Pancreas (tissue), 10 donors: ENCODE measurements around the gene LCE2C. TPM values are rescaled to one million over a fixed set of nuclear protein-coding genes. Genes with fewer than 3 reads are reported as not detected.

Experiments used
- ATAC-seq, 4 donors: fragments of 200-7000 bp; cut with Tn5 transposase; one replicate each; pipeline versions ENCODE4 v1.8.0 to v1.9.1; 2020; ENCODE audit warnings: mild to moderate bottlenecking in 4 of 4, moderate library complexity in 4 of 4
- DNase-seq, 6 donors: peaks; one replicate each; pipeline ENCODE4 v3.0.0-alpha.2; 2020
- FAIRE-seq: peaks from 2 replicates; lab custom pipeline; 2012; peaks lifted over from hg19 to GRCh38; lab: Jason Lieb, UNC
- H3K27ac ChIP-seq, 4 donors: fragments of 200-600 bp; sonication (generic); 1 replicate in 3 of 4; 2 replicates in 1 of 4; pipeline versions ENCODE4 v1.5.0 to v1.8.0; 2020
- H3K27me3 ChIP-seq, 4 donors: fragments of 200-600 bp; one replicate each; pipeline ENCODE4 v1.8.0; 2021
- H3K36me3 ChIP-seq, 3 donors: fragments of 200-600 bp; sonication (generic) in 1 of 3; one replicate each; pipeline versions ENCODE4 v1.5.0 to v1.8.0; 2020 to 2021
- H3K4me1 ChIP-seq, 3 donors: fragments of 200-600 bp; one replicate each; pipeline ENCODE4 v1.8.0; 2021
- H3K4me3 ChIP-seq, 4 donors: fragments of 200-600 bp; sonication (generic) in 2 of 4; one replicate each; pipeline versions ENCODE4 v1.5.0 to v1.8.0; 2020 to 2021
- H3K9me3 ChIP-seq, 4 donors: fragments of 200-600 bp; one replicate each; pipeline ENCODE4 v1.8.0; 2021
- WGBS, 2 donors: extraction: QIAGEN DNeasy Blood & Tissue Kit; methylation state at CpG; one replicate each; pipeline ENCODE4 v1.1.7; 2013; 5-methylcytosine and 5-hydroxymethylcytosine counted together
- intact Hi-C, 3 donors: fragments of 100-400 bp; cut with DNase I; formaldehyde crosslinking; loops; one replicate each; pipeline versions ENCODE4 v1.11.1 to v1.14.2; 2022
- polyA plus RNA-seq, 2 donors: library from polyadenylated mRNA; stranded (reverse); fragments of 200-250 nt; gene quantifications; one replicate each; pipeline ENCODE4 v1.2.3, GENCODE V29; 2013
- total RNA-seq, 6 donors: library from RNA; stranded (reverse); fragmentation: NEBNext Ultra II Directional in 4 of 6; extraction: Animal tissue kit (Norgen Biotek cat#: 25700) in 4 of 6; gene quantifications; one replicate each; pipeline versions ENCODE4 v1.2.1 to v1.2.4, GENCODE V29; 2021 to 2023
- TF ChIP-seq, protein P1 (sequence below), 4 donors: fragments of 200-600 bp; sonication (generic) in 3 of 4; IDR thresholded peaks; one replicate each; pipeline versions ENCODE4 v1.5.0 to v1.8.0; 2021; ENCODE audit warnings: antibody characterized with exemption in 4 of 4
- donor health status: healthy with polysubstance abuse.
- donor health status: DM: no; HTN: no; CAD: no; lungs with moderate emphysema.
- donor health status: DM: no; HTN: no; CAD: no.
- donor health status: control.
- donor health status: control.
- donor health status: Bipolar disorder and iron deficiency.
- donor health status: DM: yes; HTN: yes; CAD: no.
- donor health status: DM: no; HTN: no; CAD: no.
- donor health status: DM: no; HTN: no; CAD: no.
- donor health status: DM: yes; HTN: yes; CAD: no.

LCE2C gene
- total and polyA plus RNA-seq, 8 donors = not detected

DNA sequence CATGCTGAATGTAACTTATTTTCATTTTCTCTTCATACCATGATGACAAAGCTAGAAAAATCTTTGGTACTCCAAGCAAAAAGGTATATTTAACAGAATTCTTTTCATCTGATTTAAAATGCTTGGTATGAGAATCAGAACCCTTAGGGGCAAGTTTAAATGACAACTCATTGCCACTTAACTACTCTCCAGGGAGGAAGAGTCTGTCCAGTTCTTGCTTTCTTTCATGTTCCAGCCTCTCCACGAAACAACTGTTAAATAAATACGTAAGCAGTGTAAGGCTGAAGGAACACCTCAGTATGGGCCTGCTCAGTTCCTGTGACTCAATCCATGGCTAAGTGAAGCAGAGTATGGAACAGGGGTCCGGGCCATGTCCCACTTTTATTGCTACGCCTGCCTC is 24.7 kb downstream of the LCE2C start:
- TF ChIP-seq, protein P1, sequence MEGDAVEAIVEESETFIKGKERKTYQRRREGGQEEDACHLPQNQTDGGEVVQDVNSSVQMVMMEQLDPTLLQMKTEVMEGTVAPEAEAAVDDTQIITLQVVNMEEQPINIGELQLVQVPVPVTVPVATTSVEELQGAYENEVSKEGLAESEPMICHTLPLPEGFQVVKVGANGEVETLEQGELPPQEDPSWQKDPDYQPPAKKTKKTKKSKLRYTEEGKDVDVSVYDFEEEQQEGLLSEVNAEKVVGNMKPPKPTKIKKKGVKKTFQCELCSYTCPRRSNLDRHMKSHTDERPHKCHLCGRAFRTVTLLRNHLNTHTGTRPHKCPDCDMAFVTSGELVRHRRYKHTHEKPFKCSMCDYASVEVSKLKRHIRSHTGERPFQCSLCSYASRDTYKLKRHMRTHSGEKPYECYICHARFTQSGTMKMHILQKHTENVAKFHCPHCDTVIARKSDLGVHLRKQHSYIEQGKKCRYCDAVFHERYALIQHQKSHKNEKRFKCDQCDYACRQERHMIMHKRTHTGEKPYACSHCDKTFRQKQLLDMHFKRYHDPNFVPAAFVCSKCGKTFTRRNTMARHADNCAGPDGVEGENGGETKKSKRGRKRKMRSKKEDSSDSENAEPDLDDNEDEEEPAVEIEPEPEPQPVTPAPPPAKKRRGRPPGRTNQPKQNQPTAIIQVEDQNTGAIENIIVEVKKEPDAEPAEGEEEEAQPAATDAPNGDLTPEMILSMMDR (IDR thresholded peaks at IDR 0.05) = no peak
- intact Hi-C loops = no loop called here
- 70 to 71% methylated on average over 4 of the region's 4 CpGs for WGBS, 2 donors
- Histone ChIP-seq H3K27me3 (no peaks in the 10 kb centered on the region), H3K27ac (no peak overlapping the region), H3K4me3 (no peak overlapping the region), H3K9me3 (no peaks in the 10 kb centered on the region), H3K36me3 (no peaks in the 10 kb centered on the region), H3K4me1 (no peaks in the 10 kb centered on the region)
- DNase-seq (no peak), ATAC-seq (no peak), FAIRE-seq (no peak)

DNA sequence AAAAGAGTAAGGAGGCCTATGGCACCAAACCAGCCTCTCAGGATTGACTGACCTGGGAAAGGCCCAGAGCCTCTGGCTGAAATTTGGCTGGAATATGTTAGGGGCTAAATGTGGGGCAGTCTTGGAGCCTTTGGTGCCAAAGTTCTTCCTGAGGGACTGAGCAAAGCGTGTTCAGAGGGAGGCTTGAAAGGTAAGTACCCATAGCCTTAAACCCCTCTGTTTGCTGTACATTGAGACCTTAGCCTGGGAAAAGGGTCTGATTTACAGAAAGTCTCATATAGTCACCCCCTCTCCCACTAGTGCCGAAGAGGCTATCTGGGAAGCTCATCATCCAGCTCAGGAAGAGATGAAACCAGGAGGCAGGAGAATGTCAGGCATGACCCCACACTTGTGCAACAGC is 32.8 kb downstream of the LCE2C start, which contains the start of gene LCE4A:
LCE4A (plus strand) TSS at position 301 of the 400 bp plus-strand sequence. CDS start 916 bp downstream, outside the sequence.
- Histone ChIP-seq H3K9me3 (no peaks in the 10 kb centered on the region), H3K27me3 (no peaks in the 10 kb centered on the region), H3K36me3 (no peaks in the 10 kb centered on the region), H3K27ac (no peak within 1 kb of the TSS), H3K4me1 (no peaks in the 10 kb centered on the region), H3K4me3 (no peak within 1 kb of the TSS)
- WGBS, 2 donors = 82 to 83% methylated on average over 2 of the region's 2 CpGs
- FAIRE-seq (no peak), DNase-seq (no peak), ATAC-seq (no peak)
- TF ChIP-seq, protein P1 (IDR thresholded peaks at IDR 0.05) = no peak
- intact Hi-C loops = no loop called here

DNA sequence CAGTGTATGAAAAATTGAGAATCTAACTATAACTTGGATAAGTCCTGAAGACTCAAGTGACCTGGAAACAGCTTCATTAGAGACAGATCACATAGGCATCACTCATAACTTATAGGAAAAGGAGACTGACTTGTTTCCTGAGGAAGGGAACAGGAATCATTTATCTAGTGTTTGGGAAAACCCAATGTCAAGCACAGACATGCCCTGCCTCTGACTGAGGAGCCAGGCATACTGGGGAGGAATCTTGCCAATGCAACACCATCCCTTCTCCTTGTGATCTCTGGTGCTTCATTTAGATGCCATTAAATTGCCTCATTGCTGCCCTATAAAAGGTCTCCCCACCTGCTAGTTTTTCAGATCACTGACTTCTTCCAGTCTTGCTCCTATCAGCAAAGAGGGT is 43.2 kb downstream of the LCE2C start:
- Histone ChIP-seq H3K27ac (no peak overlapping the region), H3K9me3 (no peaks in the 10 kb centered on the region), H3K36me3 (no peaks in the 10 kb centered on the region), H3K4me3 (no peak overlapping the region), H3K27me3 (no peaks in the 10 kb centered on the region), H3K4me1 (no peaks in the 10 kb centered on the region)
- FAIRE-seq (no peak), DNase-seq (no peak), ATAC-seq (no peak)
- TF ChIP-seq, protein P1 (IDR thresholded peaks at IDR 0.05) = no peak
- intact Hi-C loops = no loop called here

DNA sequence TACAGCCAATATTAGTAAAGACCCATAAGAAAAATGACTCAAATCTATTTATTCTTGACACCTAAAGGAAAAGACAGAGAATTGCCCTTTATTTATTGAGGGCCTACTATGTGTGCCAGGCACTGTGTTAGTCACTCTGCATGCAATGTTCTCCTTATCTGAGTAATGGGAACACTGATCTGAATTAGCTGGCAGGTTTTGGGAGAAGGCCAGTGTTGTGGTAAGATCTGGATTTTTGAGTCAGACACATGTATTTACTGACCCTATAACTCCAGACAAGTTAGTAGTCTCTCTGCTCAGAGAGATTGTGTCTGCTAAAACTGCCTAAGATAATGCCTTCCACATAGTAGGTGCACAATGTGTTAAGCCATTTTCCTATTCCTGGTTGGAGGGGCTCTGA is 50.2 kb downstream of the LCE2C start:
- H3K4me3 ChIP-seq = no peak overlapping the region
- TF ChIP-seq, protein P1 (IDR thresholded peaks at IDR 0.05) = no peak
- no peak for FAIRE-seq
- H3K36me3 ChIP-seq = no peaks in the 10 kb centered on the region
- no peaks in the 10 kb centered on the region for H3K9me3 ChIP-seq
- intact Hi-C loops = no loop called here
- no peak for DNase-seq
- no peak overlapping the region for H3K27ac ChIP-seq
- H3K4me1 ChIP-seq = no peaks in the 10 kb centered on the region
- ATAC-seq = no peak
- no peaks in the 10 kb centered on the region for H3K27me3 ChIP-seq

Other genes with a start within 250 kb of the LCE2C start
- gene LCE5A, start 164.5 kb upstream of the LCE2C start, total RNA-seq = not detected
- not detected for gene LCE5A, start 164.5 kb upstream of the LCE2C start, polyA plus RNA-seq
- not detected for gene CRCT1, start 160.8 kb upstream of the LCE2C start, total RNA-seq
- gene CRCT1, start 160.8 kb upstream of the LCE2C start, polyA plus RNA-seq = under 1 TPM in 1 of 2 donors, not detected in 1; 0.30 TPM
- gene LCE3E, start 108.5 kb upstream of the LCE2C start, total RNA-seq = not detected
- not detected for gene LCE3E, start 108.5 kb upstream of the LCE2C start, polyA plus RNA-seq
- not detected for gene LCE3D, start 94.8 kb upstream of the LCE2C start, total RNA-seq
- gene LCE3D, start 94.8 kb upstream of the LCE2C start, polyA plus RNA-seq = not detected
- gene LCE3C, start 75.0 kb upstream of the LCE2C start, total RNA-seq = not detected
- not detected for gene LCE3C, start 75.0 kb upstream of the LCE2C start, polyA plus RNA-seq
- not detected for gene LCE3B, start 61.5 kb upstream of the LCE2C start, total RNA-seq
- not detected for gene LCE3B, start 61.5 kb upstream of the LCE2C start, polyA plus RNA-seq
- not detected for gene LCE3A, start 52.2 kb upstream of the LCE2C start, total RNA-seq
- gene LCE3A, start 52.2 kb upstream of the LCE2C start, polyA plus RNA-seq = not detected
- gene LCE2D, start 11.9 kb upstream of the LCE2C start, total RNA-seq = not detected
- gene LCE2D, start 11.9 kb upstream of the LCE2C start, polyA plus RNA-seq = not detected
- gene LCE2B, start 10.8 kb downstream of the LCE2C start, total RNA-seq = not detected
- gene LCE2B, start 10.8 kb downstream of the LCE2C start, polyA plus RNA-seq = not detected
- not detected for gene LCE2A, start 23.1 kb downstream of the LCE2C start, total RNA-seq
- not detected for gene LCE2A, start 23.1 kb downstream of the LCE2C start, polyA plus RNA-seq
- gene LCE4A, start 32.9 kb downstream of the LCE2C start, total RNA-seq = not detected
- gene LCE4A, start 32.9 kb downstream of the LCE2C start, polyA plus RNA-seq = not detected
- gene KPRP, start 82.7 kb downstream of the LCE2C start, total RNA-seq = not detected
- gene KPRP, start 82.7 kb downstream of the LCE2C start, polyA plus RNA-seq = not detected
- not detected for gene LCE1F, start 99.9 kb downstream of the LCE2C start, total RNA-seq
- gene LCE1F, start 99.9 kb downstream of the LCE2C start, polyA plus RNA-seq = not detected
- not detected for gene LCE1E, start 111.0 kb downstream of the LCE2C start, total RNA-seq
- not detected for gene LCE1E, start 111.0 kb downstream of the LCE2C start, polyA plus RNA-seq
- gene LCE1D, start 121.4 kb downstream of the LCE2C start, total RNA-seq = not detected
- gene LCE1D, start 121.4 kb downstream of the LCE2C start, polyA plus RNA-seq = not detected
- not detected for gene LCE1C, start 131.4 kb downstream of the LCE2C start, total RNA-seq
- gene LCE1C, start 131.4 kb downstream of the LCE2C start, polyA plus RNA-seq = not detected
- not detected for gene LCE1B, start 136.7 kb downstream of the LCE2C start, total RNA-seq
- not detected for gene LCE1B, start 136.7 kb downstream of the LCE2C start, polyA plus RNA-seq
- gene LCE1A, start 152.2 kb downstream of the LCE2C start, total RNA-seq = not detected
- gene LCE1A, start 152.2 kb downstream of the LCE2C start, polyA plus RNA-seq = not detected
- not detected for gene LCE6A, start 167.6 kb downstream of the LCE2C start, total RNA-seq
- gene LCE6A, start 167.6 kb downstream of the LCE2C start, polyA plus RNA-seq = not detected
- not detected for gene LCE7A, start 184.7 kb downstream of the LCE2C start, total RNA-seq
- not detected for gene LCE7A, start 184.7 kb downstream of the LCE2C start, polyA plus RNA-seq
- gene SMCP, start 203.0 kb downstream of the LCE2C start, total RNA-seq = not detected
- not detected for gene SMCP, start 203.0 kb downstream of the LCE2C start, polyA plus RNA-seq
- gene IVL, start 233.3 kb downstream of the LCE2C start, total RNA-seq = not detected
- under 1 TPM in 1 of 2 donors, not detected in 1; 0.02 TPM for gene IVL, start 233.3 kb downstream of the LCE2C start, polyA plus RNA-seq